HG02852 (cell line): ENCODE measurements around the gene ECHS1.
"Not testable (repeated sequence)": the region's sequence is repeated elsewhere in the genome, so short reads cannot be mapped to it uniquely, and the experiment has no call there.

Source experiments
- ATAC-seq: cut with Tn5 transposase; IDR thresholded peaks from one replicate; pipeline ENCODE4 v1.9.1; 2021; ENCODE audit warnings: mild to moderate bottlenecking, moderate library complexity; ENCODE audit not compliant: unreplicated experiment

Gene ECHS1

GRCh38 chr10:133400624-133401424 is 27.7 kb upstream of the ECHS1 start:
- ATAC-seq: peak; percentile 80

- no peak for ATAC-seq
These were observed 26.0 kb upstream of the ECHS1 start for GRCh38 chr10:133399123-133399601.

GRCh38 chr10:133397938-133398337 is 24.8 kb upstream of the ECHS1 start:
- ATAC-seq: no peak

- ATAC-seq: no peak
These were observed 23.0 kb upstream of the ECHS1 start for GRCh38 chr10:133396035-133396624.

- no peak for ATAC-seq
These were observed 21.7 kb upstream of the ECHS1 start for GRCh38 chr10:133394801-133395221.

- peak; percentile 77 for ATAC-seq
These were observed 21.0 kb upstream of the ECHS1 start, which contains the start of gene MTG1 for GRCh38 chr10:133394064-133394663. TSS of gene MTG1 (plus strand) at chr10:133394157. CDS start at chr10:133394221, 64 bp downstream.

GRCh38 chr10:133393401-133394063 is 20.4 kb upstream of the ECHS1 start:
- no peak for ATAC-seq

GRCh38 chr10:133391761-133392518 is 18.8 kb upstream of the ECHS1 start:
- ATAC-seq: no peak

- no peak for ATAC-seq
These were observed 18.1 kb upstream of the ECHS1 start for GRCh38 chr10:133391249-133391635.

- ATAC-seq: no peak
These were observed 17.6 kb upstream of the ECHS1 start for GRCh38 chr10:133390597-133391248.

- ATAC-seq: peak; percentile 84
These were observed 16.0 kb upstream of the ECHS1 start for GRCh38 chr10:133388973-133389818.

- peak; percentile 2 for ATAC-seq
These were observed 15.2 kb upstream of the ECHS1 start for GRCh38 chr10:133388236-133388972.

- ATAC-seq: not testable (repeated sequence)
These were observed 13.8 kb upstream of the ECHS1 start for GRCh38 chr10:133386951-133387350.

GRCh38 chr10:133385214-133385613 is 12.1 kb upstream of the ECHS1 start:
- ATAC-seq: no peak

GRCh38 chr10:133384071-133384470 is 10.9 kb upstream of the ECHS1 start:
- no peak for ATAC-seq

GRCh38 chr10:133383551-133383950 is 10.4 kb upstream of the ECHS1 start:
- no peak for ATAC-seq

GRCh38 chr10:133381036-133381435 is 7.9 kb upstream of the ECHS1 start:
- ATAC-seq: no peak
